HG03575 (cell line): Measurements from ENCODE around the gene TMEM209.
"Not testable (repeated sequence)": the region's sequence is repeated elsewhere in the genome, so short reads cannot be mapped to it uniquely, and the experiment has no call there.

Experiments used
- ATAC-seq: cut with Tn5 transposase; IDR thresholded peaks from one replicate; pipeline ENCODE4 v1.9.1; 2021; ENCODE audit not compliant: unreplicated experiment, insufficient number of reproducible peaks, low FRiP score; ENCODE audit errors: extremely low read depth

TMEM209 gene

DNA sequence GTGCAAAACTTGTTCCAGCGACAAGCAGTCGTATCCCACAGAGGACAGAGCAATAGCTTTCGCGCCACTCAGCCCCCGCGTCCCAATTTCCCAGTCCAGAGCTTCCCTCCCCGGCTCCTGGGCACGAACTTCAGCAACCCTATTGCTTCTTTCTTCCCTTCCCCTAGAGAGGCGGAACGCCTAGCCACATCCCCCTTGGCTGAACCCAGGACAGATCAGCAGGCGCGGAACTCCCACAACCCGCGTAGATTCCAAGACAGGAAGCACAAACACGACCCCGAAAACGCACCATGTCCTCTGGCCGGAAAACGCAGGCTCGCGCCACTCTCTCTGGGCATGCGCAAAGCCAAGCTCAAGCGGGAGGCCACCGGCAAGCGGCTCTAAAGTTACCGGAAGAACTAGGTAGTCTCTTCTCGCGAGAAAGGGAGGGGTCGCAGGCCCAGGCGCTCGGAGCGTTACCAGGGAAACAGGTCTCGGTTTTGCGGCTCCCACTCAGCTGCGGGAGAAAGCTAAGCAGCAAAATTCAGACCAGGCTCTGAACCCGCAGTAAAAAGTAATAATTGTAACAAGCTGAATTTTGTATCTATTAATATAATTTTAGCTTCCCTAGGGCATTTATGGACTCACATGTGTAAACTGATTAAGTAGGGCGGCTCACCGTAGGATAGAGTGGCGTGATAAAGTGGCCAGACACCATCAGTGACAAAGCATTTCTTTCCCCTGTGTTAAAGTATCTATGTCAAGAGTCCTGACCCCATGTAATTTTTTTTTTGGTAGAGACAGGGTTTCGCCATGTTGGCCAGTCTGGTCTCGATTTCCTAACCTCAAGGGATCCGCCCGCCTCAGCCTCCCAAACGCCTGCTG, at the start of gene TMEM209:
TSS of gene TMEM209 (minus strand) at position 323 of the 864 bp plus-strand sequence. CDS start at position 292, 31 bp downstream.
- peak; percentile 79 for ATAC-seq

DNA sequence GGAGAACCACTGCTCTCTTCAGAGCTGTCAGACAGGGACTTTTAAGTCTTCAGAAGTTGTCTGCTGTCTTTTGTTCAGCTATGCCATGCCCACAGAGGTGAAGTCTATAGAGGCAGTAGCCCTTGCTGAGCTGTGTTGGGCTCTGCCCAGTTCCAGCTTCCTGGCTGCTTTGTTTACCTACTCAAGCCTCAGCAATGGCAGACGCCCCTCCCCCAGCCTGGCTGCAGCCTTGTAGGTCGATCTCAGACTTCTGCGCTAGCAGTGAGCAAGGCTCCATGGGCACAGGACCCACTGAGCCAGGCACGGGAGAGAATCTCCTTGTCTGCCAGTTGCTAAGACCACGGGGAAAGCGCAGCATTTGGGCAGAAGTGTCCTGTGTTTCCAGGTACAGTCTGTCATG, 49.3 kb upstream of the TMEM209 start:
- ATAC-seq, result no peak

DNA sequence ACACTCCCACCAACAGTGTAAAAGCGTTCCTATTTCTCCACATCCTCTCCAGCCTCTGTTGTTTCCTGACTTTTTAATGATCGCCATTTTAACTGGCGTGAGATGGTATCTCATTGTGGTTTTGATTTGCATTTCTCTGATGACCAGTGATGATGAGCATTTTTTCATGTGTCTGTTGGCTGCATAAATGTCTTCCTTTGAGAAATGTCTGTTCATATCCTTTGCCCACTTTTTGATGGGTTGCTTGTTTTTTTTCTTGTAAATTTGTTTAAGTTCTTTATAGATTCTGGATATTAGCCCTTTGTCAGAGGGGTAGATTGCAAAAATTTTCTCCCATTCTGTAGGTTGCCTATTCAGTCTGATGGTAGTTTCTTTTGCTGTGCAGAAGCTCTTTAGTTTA, 44.4 kb upstream of the TMEM209 start:
- not testable (repeated sequence) for ATAC-seq

DNA sequence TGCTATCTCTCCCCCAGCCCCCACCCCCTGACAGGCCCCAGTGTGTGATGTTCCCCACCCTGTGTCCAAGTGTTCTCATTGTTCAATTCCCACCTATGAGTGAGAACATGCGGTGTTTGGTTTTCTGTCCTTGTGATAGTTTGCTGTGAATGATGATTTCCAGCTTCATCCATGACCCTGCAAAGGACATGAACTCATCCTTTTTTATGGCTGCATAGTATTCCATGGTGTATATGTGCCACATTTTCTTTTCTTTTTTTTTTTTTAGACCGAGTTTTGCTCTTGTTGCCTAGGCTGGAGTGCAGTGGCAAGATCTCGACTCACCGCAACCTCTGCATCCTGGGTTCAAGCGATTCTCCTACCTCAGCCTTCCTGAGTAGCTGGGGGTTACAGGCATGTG, 43.6 kb upstream of the TMEM209 start:
- ATAC-seq, result not testable (repeated sequence)

DNA sequence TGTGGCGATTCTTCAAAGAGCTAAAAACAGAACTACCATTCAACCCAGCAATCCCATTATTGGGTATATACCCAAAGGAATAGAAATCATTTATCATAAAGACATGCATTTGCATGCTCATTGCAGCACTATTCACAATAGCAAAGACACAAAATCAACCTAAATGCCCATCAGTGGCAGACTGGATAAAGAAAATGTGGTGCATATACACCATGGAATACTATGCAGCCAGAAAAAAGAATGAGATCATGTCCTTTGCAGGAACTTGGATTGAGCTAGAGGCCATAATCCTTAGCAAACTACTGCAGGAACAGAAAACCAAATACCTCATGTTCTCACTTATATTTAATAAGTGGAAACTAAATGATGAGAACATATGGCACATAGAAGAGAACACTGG, 41.3 kb upstream of the TMEM209 start:
- ATAC-seq, result not testable (repeated sequence)

DNA sequence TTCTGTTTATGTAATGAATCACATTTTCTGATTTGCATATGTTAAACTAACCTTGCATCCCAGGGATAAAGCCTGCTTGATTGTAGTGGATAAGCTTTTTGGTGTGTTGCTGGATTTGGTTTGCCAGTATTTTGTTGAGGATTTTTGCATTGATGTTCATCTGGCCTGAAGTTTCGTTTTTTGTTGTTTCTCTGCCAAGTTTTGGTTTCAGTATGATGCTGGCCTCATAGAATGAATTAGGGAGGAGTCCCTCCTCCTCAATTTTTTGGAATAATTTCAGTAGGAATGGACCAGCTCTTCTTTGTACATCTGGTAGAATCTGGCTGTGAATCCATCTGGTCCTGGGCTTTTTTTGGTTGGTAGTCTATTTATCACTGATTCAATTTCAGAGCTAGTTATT, 38.3 kb upstream of the TMEM209 start:
- not testable (repeated sequence) for ATAC-seq

DNA sequence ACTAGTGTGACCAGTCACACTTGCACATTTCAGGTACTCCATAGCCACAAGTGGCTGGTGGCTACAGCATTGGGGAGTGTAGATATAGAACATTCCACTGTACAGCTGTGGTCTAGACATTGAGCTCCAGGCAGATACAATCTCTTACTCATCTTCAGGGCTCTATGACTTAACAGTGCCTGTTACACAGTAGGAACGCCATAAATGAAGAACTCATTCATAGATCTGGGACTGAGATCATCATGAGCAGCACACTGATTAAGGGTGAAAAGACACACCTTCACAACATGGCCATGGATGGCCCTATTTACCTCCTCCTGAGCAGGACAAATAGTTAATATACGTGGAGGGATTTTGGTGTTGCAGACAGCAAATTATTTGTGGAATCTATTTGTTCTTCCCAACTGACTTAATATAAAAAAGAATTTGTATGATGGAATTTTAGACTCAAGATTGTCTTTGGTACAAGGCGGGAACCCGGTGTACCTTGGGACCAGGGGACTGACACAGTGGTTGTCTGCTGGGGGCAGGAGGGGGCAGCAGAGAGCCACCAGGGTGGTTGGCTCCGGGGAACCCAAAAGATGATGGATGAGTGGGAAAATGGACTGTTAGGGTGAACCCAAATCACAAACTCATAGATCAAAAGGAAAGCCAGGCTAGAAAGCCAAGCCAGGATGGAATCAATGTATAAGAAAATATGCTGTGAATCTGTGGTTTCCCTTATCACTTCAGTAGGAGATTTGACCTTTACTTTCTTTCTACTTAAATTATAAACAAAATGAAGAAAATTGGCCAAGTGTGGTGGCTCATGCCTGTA, 37.2 kb upstream of the TMEM209 start:
- ATAC-seq, result no peak

DNA sequence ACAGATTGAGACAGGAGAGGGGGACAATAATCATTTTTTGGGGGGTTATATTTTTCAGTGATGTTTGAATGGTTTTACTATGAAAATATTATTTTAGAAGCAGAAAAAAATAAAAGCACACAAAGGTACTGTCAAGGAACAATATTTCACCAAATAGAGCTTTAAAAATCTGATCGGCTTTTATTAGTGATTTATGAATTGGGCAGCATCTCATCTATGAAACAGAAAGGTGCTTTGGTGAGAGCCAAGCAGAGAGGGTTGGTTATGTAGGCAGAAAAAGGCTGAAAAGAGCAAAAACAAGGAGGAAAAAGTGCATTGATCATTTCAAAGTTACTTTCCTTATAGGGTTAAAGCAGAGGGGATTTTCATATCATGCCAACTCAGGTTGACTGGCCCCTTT, 35.0 kb upstream of the TMEM209 start:
- no peak for ATAC-seq

DNA sequence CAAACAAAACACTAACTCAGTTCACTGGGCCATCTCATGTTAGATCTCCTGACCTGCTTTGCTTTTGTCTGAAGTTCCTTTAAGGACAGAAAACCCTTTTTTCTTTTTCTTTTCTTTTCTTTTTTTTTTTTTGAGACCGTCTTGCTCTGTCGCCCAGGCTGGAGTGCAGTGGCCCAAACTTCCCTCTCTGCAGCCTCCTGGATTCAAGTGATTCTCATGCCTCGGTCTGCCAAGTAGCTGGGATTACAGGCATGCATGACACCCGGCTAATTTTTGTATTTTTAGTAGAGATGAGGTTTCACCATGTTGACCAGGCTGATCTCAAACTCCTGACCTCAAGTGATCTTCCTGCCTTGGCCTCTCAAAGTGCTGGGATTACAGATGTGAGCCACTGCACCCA, 31.2 kb upstream of the TMEM209 start:
- ATAC-seq, result not testable (repeated sequence)

DNA sequence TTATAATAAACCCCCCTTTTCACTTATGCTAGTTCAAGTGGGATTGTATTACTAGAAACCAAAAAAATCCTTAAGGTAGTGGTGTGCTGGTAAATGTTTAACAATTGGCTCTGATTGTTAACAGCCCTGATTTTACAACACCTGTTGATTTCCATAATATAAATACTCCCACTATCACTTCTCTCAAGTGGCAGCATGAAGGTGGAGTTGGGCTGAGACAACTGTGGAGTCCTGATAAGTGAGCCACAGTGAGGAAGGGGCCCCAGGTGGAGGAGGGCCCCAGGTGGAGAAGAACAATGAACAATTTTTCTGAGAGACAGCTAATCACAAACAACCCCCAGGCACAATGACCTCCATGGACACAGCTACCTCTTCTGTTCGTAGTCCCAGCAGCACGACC, 28.9 kb upstream of the TMEM209 start:
- ATAC-seq, result no peak

DNA sequence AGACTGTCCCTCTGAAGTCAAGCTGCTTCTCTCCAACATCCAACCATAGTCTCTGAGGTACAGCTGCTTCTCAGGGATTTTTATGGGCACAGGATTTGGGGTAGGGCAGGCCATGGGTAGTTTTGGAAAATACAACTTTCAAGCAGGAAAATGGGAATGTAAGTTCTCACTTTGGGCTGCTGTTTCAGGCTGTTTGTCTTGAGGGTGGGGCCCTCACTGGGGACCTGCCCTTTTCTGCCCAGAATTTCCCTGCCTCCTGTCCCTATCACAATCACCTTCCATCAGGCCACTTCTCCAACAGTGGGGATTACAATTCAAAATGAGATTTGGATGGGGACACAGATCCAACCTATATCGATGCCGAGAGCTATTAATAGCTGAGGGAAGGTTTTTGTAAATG, 27.0 kb upstream of the TMEM209 start:
- ATAC-seq, result no peak

DNA sequence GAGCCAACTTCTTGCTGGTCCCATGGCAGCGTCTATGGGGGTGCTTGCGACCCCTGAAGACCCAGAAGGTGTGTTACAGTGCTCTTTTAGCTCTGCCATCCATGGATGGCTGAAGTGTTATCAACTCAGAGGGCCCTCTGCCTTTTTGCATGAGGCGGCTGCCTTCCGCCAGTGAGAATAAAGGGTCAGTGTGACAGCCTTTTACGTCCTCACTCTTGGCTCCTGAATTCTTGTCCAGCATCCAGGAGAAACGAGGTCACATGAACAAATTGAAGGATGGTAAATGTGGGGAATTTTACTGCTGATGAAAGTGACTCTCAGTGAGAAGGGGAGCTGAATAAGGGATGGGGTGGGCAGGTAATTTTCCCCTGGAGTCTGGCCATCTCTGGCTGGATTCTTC, 26.6 kb upstream of the TMEM209 start:
- ATAC-seq, result no peak

DNA sequence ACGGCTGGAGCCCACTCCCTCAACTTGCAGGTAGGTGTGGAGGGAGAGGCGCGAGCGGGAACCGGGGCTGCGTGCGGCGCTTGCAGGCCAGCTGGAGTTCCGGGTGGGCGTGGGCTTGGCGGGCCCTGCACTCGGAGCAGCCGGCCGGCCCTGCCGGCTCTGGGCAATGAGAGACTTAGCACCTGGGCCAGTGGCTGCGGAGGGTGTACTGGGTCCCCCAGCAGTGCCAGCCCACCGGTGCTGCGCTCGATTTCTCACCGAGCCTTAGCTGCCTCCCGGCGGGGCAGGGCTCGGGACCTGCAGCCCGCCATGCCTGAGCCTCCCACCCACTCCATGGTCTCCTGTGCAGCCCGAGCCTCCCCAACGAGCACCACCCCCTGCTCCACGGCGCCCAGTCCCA, 24.8 kb upstream of the TMEM209 start:
- not testable (repeated sequence) for ATAC-seq

DNA sequence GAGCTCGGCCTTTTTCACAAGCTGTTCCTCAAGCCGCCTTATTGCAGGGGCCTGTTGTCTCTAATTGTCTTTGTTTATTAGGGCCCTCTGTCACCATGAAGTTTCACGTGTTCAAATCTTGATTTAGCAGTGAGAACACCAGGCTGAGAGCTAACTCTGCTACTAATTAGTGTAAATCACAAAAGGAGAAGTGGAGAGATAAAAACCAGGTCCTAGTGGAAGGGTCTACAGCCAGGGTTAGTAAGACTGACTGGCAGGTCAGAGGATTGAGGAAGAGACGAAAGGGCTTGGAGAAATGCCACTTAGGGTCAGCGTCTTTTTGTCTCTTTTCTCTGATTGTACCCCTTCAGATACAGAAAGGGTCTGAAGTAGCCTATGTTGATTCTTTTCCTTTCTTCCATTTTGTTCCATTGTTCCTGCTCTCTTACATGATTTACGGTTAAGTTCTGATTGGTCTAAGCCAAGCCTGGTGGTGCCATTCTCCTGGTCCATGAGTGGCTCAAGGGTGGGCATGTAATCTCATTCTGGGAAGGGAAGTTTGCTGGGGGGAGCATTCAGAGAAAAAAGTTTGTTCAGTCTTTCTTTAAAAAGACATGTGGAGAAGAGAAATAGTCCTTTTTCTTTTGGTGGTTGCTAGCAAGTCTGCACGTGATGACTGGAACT, 23.8 kb upstream of the TMEM209 start:
- ATAC-seq, result no peak

DNA sequence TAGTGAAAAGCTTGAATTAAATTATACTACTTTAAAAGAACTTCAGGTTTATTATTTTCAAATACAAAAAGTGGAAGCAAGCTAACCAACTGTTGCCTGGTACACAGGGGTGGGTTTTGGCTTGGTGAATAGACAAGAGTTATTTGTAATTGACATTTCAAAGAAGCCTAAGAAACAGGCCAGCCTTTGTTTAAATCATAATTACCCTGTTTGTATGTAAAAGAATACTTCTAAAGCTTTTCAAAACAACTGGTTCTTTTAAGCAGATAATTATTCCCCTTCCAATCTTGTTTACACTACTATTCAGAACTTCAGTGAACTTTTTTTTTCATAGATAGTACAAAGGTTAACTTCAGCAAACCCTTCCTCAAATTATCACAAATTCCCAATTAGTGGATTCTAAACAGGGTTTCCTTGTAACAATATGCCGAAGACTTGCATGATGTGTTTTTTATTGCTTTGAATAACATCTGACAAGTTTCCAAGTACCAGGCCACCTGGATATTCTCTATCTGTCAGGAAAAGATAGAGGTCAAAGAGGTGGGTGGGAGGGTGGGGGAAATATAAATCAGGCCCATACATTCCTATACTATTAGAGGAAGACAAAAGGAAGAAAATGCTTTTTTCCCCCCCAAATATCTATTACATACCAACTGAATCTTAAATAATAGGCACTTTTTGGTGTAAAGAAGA, 22.8 kb upstream of the TMEM209 start:
- no peak for ATAC-seq

DNA sequence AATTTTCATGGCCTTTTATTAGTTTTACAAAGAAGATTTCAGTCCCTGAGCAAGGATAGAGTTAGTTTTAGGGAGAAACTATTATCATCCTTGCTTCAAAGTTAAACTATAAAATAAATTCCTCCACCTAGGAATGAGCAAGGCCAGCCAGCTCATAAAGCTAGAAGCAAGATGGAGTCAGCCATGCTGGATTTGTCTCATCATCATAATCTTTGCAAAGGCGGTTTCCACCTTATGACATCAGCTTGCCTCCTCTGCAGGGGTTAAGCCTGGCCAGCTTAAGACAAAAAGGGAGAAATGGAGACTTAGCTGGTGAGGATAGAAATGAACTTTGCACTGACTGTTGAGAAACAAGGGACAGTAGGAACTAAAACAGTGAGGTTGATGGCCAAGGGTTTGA, 21.1 kb upstream of the TMEM209 start:
- no peak for ATAC-seq

DNA sequence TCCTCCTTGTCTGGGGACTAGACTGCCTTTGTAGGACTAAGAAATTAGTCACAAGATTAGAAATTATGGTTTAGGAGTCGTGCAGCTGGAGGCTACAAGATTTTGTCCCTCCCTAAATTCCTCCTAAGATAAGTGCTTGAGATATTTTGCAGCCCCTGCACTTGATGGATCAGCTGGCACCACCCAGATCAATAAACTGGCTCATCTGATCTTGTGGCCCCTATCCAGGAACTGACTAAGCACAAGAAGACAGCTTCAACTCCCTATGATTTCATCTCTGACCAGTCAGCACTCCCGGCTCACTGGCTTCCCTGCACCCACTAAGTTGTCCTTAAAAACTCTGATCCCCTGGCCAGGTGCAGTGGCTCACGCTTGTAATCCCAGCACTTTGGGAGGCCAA, 19.7 kb upstream of the TMEM209 start:
- not testable (repeated sequence) for ATAC-seq

DNA sequence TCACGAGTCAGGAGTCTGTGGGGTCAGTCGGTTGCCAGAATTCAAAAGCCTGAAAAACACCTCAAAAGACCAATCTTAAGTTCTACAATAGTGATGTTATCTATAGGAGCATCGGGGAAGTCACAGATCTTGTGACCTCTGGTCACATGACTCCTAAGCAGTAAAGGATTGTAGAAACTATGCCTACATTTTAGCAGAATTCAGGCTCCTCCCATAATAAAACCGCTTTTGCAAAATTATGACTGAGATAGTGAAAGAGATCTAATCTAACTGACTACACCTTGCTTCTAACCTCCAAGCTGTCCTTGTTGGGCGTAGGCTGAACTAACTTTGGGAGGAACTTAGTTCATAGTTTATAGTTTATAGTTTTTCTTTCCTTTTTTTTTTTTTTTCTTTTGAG, 19.0 kb upstream of the TMEM209 start:
- ATAC-seq, result no peak

DNA sequence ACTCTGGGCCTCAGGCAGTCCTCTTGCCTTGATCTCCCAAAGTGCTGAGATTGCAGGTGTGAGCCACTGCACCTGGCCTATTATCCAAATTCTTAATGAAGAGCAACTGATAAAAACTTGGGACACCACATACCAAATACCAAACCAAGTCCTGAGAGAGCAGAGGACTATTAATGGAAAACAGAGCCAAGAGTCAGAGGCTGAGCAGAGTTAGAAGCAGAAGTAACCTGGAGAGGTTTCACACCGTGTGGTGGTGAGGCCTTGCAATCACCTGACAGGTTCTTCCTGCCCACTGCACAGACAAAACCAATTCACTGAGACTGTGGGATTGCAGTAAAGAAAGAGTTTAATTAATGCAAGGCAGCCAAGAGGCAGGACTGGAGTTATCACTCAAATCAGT, 18.4 kb upstream of the TMEM209 start:
- no peak for ATAC-seq
